ENCODE results near the gene USP10.
"Not testable (repeated sequence)": the region's sequence is repeated elsewhere in the genome, so short reads cannot be mapped to it uniquely, and the experiment has no call there.

The USP10 gene

GRCh38 chr16:84675423-84675822, 24.4 kb upstream of the USP10 start:
- no peak for DNase-seq

DNA sequence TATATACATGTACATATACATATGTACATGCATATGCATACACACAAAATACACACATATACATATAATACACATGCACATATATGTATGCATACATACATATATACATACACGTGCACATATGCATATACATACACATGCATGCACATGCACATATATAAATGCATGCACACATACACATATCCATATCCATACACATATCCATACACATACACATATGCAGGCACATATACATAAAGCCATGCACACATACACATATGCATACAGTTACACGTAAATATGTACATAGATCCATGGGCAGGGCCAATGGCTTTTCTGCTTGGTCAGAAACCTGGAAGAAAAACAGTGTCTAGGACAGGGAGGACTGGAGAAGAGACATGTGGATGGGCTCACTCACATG, 23.9 kb upstream of the USP10 start:
- no peak for DNase-seq

GRCh38 chr16:84677017-84677803, 22.6 kb upstream of the USP10 start:
- DNase-seq = no peak

- DNase-seq = no peak
Measured at GRCh38 chr16:84677849-84678248, 22.0 kb upstream of the USP10 start.

DNA sequence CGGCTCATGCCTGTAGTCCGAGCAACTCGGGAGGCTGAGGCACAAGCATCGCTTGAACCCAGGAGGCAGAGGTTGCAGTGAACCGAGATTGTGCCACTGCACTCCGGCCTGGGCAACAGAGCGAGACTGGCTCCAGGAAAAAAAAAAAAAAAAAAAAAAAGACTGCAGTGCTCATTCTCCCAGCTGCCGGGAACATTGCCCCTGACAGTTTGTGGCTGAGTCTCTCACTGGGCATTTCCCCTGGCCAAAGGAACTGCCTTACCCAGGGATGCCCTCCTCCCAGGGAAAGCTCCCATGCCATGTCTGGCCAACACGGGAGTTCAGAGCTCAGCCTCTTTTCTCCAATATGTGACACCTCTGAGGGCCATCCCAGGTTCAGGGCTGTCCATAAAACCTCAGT, 21.3 kb upstream of the USP10 start:
- DNase-seq = no peak

- DNase-seq = no peak
Measured at GRCh38 chr16:84680165-84680842, 19.5 kb upstream of the USP10 start.

GRCh38 chr16:84680843-84681629, 18.8 kb upstream of the USP10 start:
- DNase-seq = no peak

GRCh38 chr16:84683691-84684591, 15.9 kb upstream of the USP10 start:
- no peak for DNase-seq

- DNase-seq = no peak
Measured at GRCh38 chr16:84684592-84684965, 15.2 kb upstream of the USP10 start.

GRCh38 chr16:84685210-84685609, 14.6 kb upstream of the USP10 start:
- no peak for DNase-seq

GRCh38 chr16:84686707-84687298, 13.0 kb upstream of the USP10 start:
- DNase-seq = no peak

- no peak for DNase-seq
Measured at GRCh38 chr16:84687715-84688114, 12.1 kb upstream of the USP10 start.

DNA sequence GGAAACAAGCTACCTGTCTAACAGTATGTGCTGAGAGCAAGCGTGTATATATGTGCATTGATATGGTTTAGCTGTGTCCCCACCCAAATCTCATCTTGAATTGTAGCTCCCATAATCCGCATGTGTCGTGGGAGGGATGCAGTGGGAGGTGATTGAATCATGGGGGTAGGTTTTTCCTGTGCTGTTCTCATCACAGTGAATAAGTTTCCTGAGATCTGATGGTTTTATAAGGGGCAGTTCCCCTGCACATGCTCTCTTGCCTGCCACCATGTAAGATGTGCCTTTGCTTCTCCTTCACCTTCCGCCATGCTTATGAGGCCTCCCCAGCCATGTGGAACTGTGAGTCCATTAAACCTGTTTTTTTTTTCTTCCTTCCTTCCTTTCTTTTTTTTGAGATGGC, 11.6 kb upstream of the USP10 start:
- not testable (repeated sequence) for DNase-seq

DNA sequence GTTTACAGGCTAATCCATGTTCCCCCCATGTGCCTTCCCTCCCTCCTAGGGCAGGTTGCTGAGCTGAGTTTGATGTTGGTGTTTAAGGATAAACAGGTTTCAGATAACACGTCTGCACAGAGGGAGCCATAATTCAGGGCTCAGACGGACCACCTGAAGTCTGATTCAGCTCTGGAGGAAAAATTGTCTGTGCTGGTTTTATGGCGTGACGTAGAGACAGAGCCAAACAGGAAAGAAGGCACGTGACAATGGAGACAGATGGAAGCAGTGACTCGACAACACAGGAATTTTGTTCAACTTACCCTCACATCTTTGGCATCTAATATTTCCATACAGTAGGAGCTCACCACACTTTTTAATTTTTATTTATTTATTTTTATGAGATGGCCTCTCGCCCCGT, 10.7 kb upstream of the USP10 start:
- no peak for DNase-seq

- no peak for DNase-seq
Measured at GRCh38 chr16:84690088-84690819, 9.5 kb upstream of the USP10 start.

DNA sequence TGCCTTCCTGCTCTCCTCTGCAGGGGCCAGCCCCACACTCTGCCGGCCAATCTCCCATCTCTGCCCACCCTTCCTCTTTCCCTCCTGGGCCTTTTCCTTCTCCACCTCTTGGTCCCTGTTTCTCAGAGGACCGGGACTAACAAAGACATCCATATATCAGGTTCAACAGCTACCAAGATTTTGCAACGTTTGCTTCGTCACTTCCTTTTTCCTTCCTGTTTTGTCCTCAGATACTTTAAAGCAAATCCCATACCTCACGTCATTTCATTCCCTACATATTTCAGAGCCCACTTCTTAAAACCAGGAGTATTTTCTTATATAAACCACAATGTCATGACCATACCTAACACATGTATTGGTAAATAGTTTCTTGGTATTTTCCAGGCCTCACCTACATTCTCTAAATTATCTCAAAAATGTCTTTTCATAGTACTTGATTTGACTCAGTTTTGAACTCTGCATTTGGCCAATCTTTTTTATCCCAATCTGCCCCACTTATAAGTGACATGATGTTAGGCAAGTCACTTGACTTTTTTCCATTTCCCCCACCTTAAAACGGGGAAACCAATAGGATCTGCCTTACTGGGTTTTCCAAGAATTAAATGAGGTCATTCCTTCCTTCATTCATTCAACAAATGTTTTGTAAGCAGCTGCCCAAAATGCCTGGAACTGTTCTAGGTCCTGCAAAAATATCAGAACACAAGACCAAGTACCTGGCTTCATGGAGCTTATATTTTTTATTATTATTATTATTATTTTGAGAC, 7.2 kb upstream of the USP10 start:
- DNase-seq = no peak

- DNase-seq = not testable (repeated sequence)
Measured at GRCh38 chr16:84693869-84694268, 5.9 kb upstream of the USP10 start.

GRCh38 chr16:84694980-84695379, 4.8 kb upstream of the USP10 start:
- no peak for DNase-seq

DNA sequence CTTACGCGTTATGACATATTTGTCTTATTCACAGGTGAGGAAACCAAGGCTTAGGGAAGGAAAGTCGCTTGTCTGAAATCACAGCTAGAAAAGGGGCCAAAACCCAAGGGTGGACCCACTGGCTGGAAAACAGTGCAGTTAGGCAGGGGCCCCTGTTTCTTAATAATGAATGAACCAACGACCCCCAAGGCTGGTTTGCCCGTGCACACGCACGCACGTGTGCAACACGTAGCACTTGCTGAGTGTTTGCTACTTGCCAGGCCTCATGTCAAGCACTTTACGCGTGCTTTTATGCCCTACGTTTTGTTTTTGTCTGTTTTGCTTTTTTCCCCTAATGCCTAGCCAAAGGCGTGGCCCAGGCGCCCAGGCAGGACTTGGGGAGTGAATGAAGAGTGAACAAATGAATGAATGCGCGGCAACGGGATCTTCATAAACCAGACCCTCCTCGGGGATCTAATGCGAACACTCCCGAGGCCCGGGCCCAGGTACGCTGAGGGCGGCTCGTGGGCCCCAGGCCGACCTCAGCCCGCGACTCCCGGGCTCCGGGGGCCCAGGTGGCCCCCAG, 571 bp upstream of the USP10 start:
- DNase-seq = no peak
